ENCODE data around the gene TPSD1.
"Not testable (repeated sequence)": the region's sequence is repeated elsewhere in the genome, so short reads cannot be mapped to it uniquely, and the experiment has no call there.

Gene TPSD1

GRCh38 chr16:1243907-1244850, 11.7 kb upstream of the TPSD1 start:
- not testable (repeated sequence) for DNase-seq

GRCh38 chr16:1244881-1245280, 11.0 kb upstream of the TPSD1 start:
- no peak for DNase-seq

DNA sequence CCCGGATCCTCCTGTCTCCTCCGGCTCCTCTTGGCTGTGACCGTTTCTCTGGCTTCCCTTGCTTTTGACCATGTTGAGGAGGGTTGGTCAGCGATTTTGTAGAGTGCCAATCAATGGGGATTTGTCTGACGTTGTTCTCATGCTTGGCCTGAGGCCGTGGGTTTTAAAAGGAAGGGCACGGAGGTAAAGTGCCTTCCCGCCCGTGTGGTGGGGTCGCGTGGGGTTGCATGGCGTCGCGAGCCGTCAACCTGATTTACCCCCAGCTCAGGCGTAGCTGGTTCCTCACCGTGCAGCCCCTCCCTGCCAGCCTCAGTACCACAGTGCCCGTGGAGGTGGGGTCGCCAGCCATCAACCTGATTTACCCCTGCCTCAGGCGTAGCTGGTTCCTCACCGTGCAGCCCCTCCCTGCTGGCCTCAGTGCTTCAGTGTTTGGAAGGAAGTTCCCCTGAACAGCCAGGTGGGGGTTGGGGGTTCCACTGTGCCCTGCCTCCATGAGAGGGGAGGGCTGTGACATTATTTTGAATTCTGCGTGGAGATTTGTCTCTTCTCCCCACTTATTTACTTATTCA, 10.3 kb upstream of the TPSD1 start:
- no peak for DNase-seq

DNA sequence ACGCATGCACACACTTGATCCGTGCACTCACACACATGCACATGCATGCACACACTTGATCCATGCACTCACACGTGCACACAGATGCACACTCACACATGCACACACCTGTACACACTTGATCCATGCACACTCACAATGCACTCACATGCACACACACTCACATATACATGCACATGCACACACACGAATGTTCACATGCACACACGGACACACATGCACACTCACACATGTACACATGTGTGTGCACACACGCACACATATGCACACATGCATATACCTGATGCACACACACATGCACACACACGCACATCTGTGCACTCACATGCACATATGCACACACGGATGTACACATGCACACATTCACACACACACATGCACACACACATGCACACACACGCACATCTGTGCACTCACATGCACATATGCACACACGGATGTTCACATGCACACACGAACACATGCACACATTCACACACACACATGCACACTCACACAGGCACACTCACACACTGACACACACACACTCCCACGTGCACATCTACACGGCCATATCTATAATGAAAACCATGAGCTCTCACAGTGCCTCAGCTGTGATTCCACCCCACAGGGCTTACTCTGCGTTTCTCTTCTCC, 7.8 kb upstream of the TPSD1 start:
- DNase-seq = not testable (repeated sequence)

DNA sequence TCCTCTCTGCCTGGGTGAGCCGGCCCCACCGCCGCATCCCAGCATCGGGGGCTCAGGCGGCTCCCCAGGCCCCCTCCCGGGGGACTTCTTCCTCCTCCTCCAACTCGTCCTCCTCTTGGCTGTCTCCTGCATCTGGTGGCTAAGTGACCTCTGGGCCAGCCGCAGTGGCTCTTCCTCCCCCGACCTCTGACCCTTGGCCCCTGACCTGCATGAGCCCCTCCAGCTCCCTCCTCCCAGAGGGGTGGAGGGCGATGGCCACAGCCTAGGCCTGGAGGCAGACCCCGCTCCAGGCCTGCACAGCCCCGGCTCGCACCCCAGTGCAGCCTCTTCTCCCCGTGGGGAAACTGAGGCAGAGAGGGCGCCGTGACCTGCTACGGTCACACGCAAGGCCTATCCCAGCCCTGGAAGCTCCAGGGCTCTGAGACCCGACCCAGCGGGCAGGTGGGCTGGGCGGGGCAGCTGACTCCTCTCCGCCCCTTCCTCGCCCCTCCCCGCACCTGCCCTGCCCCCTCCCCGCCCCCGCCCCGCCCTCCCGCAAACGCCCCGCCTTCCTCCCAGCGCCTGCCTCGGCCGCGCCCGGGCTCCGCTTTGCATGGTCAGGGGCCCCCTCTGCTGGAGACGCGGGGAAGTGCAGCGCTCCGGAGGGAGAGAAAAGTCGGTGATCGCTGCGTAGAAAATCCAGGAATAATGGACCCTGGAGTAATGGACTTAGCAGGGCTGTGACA, 6.7 kb upstream of the TPSD1 start:
- not testable (repeated sequence) for DNase-seq

DNA sequence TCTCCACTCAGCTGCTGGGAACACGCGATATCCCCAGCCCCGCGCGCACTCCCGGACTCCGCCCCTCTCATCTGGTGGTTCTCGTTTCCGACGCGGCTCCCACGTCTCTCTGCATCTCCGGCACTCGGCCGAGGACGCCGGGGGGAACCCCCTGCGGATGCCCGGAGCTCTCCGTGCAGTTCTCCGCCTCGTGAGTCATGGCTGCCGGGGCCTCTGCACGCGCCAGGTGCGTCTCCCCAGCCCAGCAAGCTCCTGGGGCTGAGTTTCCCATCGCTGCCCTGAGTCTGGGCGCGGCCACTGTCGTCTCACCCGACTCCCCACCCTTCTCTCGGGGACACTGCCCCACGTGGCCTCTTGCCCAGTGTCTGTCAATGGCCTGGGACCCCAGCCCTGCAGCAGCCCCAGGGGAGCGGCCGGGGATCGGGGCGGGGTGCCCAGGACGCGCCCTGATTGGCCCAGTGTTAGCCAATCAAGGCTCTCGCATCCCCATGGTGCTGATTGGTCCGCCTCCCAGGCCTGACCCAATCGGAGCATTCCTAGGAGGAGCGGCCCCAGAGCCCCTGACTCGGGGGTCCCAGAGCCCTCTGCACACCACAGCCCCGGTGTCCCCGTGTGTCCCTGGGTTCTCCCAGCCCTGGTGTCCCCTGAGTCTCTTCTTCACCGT, 2.0 kb upstream of the TPSD1 start:
- DNase-seq = not testable (repeated sequence)

GRCh38 chr16:1254821-1255220, 1.0 kb upstream of the TPSD1 start:
- not testable (repeated sequence) for DNase-seq

DNA sequence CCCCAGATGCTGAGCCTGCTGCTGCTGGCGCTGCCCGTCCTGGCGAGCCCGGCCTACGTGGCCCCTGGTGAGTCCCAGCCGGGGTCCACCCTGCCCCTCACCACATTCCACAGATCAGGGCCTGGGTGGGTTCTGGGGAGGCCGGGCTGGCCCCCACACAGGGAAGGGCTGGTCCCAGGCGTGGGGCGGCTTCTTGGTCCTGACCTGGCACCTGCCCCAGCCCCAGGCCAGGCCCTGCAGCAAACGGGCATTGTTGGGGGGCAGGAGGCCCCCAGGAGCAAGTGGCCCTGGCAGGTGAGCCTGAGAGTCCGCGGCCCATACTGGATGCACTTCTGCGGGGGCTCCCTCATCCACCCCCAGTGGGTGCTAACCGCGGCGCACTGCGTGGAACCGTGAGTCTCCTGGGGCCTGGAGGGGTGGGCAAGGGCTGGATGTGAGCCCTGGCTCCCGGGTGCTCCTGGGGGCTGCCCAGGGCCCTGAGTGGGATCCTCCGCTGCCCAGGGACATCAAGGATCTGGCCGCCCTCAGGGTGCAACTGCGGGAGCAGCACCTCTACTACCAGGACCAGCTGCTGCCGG, 516 bp downstream of the TPSD1 start:
- DNase-seq = not testable (repeated sequence)

DNA sequence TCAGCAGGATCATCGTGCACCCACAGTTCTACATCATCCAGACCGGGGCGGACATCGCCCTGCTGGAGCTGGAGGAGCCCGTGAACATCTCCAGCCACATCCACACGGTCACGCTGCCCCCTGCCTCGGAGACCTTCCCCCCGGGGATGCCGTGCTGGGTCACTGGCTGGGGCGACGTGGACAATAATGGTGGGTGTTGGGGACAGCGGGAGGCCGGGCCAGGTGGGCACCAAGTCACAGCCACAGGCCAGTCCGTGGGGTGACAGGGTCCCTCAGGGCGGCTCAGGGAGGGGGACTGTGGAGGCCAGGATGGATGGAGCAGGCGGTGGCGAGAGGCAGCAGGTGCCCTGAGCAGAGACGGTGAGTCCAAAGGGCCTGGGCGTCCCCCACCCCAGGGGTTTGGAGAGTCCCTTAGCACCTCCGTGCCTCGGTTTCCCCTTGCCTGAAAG, 1.0 kb downstream of the TPSD1 start:
- DNase-seq = no peak

DNA sequence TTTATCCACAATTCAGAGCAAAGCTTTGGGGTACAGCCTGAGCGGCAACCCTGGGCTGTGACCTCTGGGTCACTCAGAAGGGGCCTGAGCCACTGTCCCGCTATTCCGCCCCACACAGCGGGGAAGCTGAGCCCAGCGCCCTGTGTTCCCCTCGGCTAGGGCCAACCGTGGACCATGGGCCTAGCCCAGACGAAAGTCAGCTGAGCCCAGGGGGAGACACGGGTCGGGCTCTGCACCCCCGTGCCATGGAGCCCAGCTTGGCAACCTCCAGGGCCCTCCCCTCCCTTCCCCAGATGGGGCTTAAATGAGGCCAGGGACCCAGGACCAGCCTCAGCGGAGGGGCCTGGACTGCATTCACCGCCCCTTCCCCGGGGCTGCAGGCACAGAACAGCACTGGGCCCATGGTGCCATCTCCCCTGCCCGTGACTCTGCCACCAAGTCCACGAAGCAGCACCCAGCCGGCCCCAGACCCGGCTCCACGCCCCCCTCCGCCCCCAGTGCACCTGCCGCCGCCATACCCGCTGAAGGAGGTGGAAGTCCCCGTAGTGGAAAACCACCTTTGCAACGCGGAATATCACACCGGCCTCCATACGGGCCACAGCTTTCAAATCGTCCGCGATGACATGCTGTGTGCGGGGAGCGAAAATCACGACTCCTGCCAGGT, 1.8 kb downstream of the TPSD1 start:
- no peak for DNase-seq

DNA sequence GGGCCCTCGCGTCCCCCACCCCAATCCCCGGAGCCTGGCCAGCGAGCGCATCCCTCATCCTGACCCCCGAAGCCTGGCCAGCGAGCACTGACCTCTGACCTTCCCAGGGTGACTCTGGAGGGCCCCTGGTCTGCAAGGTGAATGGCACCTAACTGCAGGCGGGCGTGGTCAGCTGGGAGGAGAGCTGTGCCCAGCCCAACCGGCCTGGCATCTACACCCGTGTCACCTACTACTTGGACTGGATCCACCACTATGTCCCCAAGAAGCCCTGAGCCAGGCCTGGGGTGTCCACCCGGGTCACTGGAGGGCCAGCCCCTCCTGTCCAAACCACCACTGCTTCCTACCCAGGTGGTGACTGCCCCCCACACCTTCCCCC, 2.3 kb downstream of the TPSD1 start:
- DNase-seq = no peak

GRCh38 chr16:1258906-1259759, 3.3 kb downstream of the TPSD1 start:
- no peak for DNase-seq

- DNase-seq = no peak
Measured at GRCh38 chr16:1259760-1260068, 3.8 kb downstream of the TPSD1 start.

DNA sequence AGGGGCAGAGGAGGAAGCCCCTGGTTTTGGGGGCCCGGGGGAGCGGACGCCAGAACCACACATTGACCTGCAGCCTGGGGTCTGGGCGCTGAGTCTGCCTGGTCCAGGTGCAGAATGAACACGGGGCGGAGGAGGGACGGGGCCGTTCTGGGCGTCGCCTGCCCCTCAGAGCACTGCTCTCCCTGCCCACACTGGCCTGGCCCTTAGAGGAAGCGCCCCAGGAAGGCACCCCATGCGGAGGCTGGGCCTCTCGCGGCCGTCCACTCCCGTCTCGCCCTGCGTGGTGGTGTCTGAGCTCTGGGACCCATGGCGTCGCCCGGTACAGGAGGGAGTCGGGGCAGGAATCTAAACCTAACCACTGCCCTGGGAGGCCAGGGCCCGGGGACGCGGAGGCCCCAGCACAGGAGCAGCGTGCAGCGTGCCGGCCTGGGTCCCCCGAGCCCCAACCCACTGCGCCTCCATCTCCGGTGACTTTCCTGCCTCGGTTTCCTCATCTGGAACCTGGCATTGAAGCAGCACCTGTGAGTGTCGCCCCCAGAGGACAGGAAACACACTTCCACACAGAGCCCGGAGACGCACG, 4.3 kb downstream of the TPSD1 start:
- DNase-seq = no peak

DNA sequence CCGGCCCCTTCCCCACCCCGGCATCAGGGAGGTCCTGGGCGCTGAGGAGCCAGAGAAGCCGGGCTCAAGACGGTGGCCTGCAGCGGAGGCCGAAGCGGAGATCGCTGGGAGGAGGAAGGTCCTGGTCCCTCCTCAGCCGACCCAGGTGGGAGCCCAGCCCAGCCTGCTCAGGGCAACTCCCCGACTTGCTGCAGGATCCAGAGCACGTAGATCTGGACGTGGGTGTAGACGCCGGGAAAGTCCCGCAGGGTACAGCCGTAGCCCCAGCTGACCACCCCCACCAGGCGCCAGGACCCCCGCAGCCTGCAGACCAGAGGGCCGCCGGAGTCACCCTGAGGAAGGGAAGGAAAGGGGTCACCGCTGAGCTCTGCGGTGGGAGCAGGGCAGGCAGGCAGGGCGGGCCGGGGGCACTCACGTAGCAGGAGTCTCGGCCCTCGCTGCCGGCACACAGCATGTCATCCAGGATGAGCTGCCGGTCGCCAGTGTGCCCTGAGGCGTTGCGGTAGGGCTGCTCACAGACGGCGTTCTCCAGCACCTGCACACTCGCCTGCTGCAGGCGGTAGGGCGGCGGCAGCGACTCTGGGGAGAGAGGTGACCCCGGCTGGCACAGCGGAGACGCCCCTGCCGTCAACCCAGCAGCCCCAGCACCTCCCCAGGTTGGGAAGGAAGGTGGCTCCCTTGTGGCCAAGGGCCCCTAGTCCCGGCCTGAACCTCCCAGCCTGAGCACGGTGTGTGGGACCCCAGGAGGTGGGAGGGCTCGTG, 5.4 kb downstream of the TPSD1 start:
- DNase-seq = no peak

GRCh38 chr16:1262210-1262845, 6.5 kb downstream of the TPSD1 start:
- DNase-seq = no peak

- no peak for DNase-seq
Measured at GRCh38 chr16:1262846-1263221, 7.0 kb downstream of the TPSD1 start.

- DNase-seq = no peak
Measured at GRCh38 chr16:1263591-1264344, 7.9 kb downstream of the TPSD1 start.

Measured in stimulated activated CD4-positive, alpha-beta T cell treated with anti-CD3 and anti-CD28 coated beads, Interleukin-2, amount 100 ng/mL, for 24 hours (primary cell).